Kidney (tissue), 14 donors: ENCODE measurements around the gene R3HCC1L. TPM values are rescaled to one million over a fixed set of nuclear protein-coding genes. Genes with fewer than 3 reads are reported as not detected.

Experiments used
- DNase-seq, 5 donors: peaks; one replicate each; pipeline ENCODE4 v3.0.0-alpha.2; 2013 to 2020
- FAIRE-seq: peaks from 2 replicates; lab custom pipeline; 2012; peaks lifted over from hg19 to GRCh38; lab: Jason Lieb, UNC
- H3K27ac ChIP-seq, 2 donors: one replicate each; pipeline ENCODE4 v1.7.0; 2013; ENCODE audit warnings: low read depth in 2 of 2, low read length in 2 of 2, inconsistent platforms in 1 of 2
- H3K27me3 ChIP-seq: one replicate; pipeline ENCODE4 v1.7.1; 2013; ENCODE audit warnings: low read length, inconsistent platforms; ENCODE audit not compliant: control insufficient read depth, insufficient read depth
- H3K36me3 ChIP-seq, 3 donors: one replicate each; pipeline versions ENCODE4 v1.7.0 to v1.7.1; 2013; ENCODE audit warnings: low read length in 3 of 3, control low read depth in 1 of 3, inconsistent platforms in 1 of 3; ENCODE audit not compliant: insufficient read depth in 3 of 3, control insufficient read depth in 2 of 3
- H3K4me1 ChIP-seq, 3 donors: one replicate each; pipeline versions ENCODE4 v1.7.0 to v1.7.1; 2013; ENCODE audit warnings: low read length in 3 of 3, inconsistent platforms in 1 of 3, low read depth in 1 of 3; ENCODE audit not compliant: control insufficient read depth in 2 of 3, insufficient read depth in 2 of 3
- H3K4me3 ChIP-seq, 3 donors: one replicate each; pipeline versions ENCODE4 v1.7.0 to v1.8.1; 2013; ENCODE audit warnings: low read length in 3 of 3, control low read depth in 1 of 3, inconsistent platforms in 1 of 3
- H3K9ac ChIP-seq, 3 donors: one replicate each; pipeline versions ENCODE4 v1.7.0 to v1.7.1; 2013; ENCODE audit warnings: low read length in 3 of 3, control low read depth in 1 of 3, inconsistent platforms in 1 of 3
- H3K9me3 ChIP-seq, 3 donors: one replicate each; pipeline versions ENCODE4 v1.7.0 to v1.7.1; 2013; ENCODE audit warnings: low read length in 3 of 3, control low read depth in 1 of 3, inconsistent platforms in 1 of 3; ENCODE audit not compliant: control insufficient read depth in 2 of 3, insufficient read depth in 1 of 3
- CTCF ChIP-seq: IDR thresholded peaks from 3 replicates; pipeline ENCODE4 v1.5.1; 2012; ENCODE audit warnings: mild to moderate bottlenecking, moderate library complexity, borderline replicate concordance; ENCODE audit not compliant: insufficient read depth; ENCODE audit errors: extremely low read depth
- intact Hi-C: fragments of 100-400 bp; cut with DNase I; formaldehyde crosslinking; loops from one replicate; pipeline ENCODE4 v1.11.1; 2022
- polyA plus RNA-seq: library from polyadenylated mRNA; stranded (reverse); fragments of 350-450 nt; fragmentation: Illumina TruSeq; extraction: RNeasy Lipid Tissue Mini Kit (QIAGEN cat#74804); gene quantifications from one replicate; pipeline ENCODE4 v1.2.3, GENCODE V29; 2014; ENCODE audit warnings: low read depth, low replicate concordance; ENCODE audit not compliant: insufficient read depth
- total RNA-seq: library from RNA; stranded (reverse); fragmentation: NEBNext Ultra II Directional; extraction: Animal tissue kit (Norgen Biotek cat#: 25700); gene quantifications from one replicate; pipeline ENCODE4 v1.2.1, GENCODE V29; 2021
- donor health status: control.
- donor health status: control.
- donor health status: control.
- donor health status: control.
- donor health status: control.
- donor health status: DM: yes; HTN: yes; CAD: no.
- donor health status: Normal renal cell carcinoma (clear cell type).

R3HCC1L gene
- total and polyA plus RNA-seq, 2 donors from 2014 or later = 9.7 to 17.0 TPM

GRCh38 chr10:98274562-98274961, 140.1 kb downstream of the R3HCC1L start:
- Histone ChIP-seq H3K36me3 (no peaks in the 10 kb centered on the region), H3K9me3 (no peaks in the 10 kb centered on the region), H3K9ac (no peak overlapping the region), H3K27me3 (no peaks in the 10 kb centered on the region), H3K27ac (no peak overlapping the region), H3K4me3 (no peak overlapping the region), H3K4me1 (peaks cover 0 to 6% (median under 1%) of the 10 kb centered on the region in 3 donors)
- TF ChIP-seq CTCF = no peak
- FAIRE-seq (no peak), DNase-seq (peak in 1 of 5 donors; percentile 15)
- intact Hi-C loops = no loop called here

- DNase-seq (no peak), FAIRE-seq (no peak)
- intact Hi-C loops = no loop called here
Measured at GRCh38 chr10:98276311-98276710, 141.9 kb downstream of the R3HCC1L start.

GRCh38 chr10:98285416-98285815, 151.0 kb downstream of the R3HCC1L start:
- TF ChIP-seq CTCF = no peak
- no peak overlapping the region for H3K27ac ChIP-seq
- no peak for FAIRE-seq

More at GRCh38 chr10:98276311-98276710, 141.9 kb downstream of the R3HCC1L start:
- no peak overlapping the region for H3K4me3 ChIP-seq
- peaks cover 0 to 6% (median 0%) of the 10 kb centered on the region in 3 donors for H3K9me3 ChIP-seq
- no peak for TF ChIP-seq CTCF
- H3K36me3 ChIP-seq = no peaks in the 10 kb centered on the region
- no peak overlapping the region for H3K9ac ChIP-seq
- no peaks in the 10 kb centered on the region for H3K4me1 ChIP-seq
- no peak overlapping the region for H3K27ac ChIP-seq
- H3K27me3 ChIP-seq = no peaks in the 10 kb centered on the region

GRCh38 chr10:98286419-98286818, 152.0 kb downstream of the R3HCC1L start:
- Histone ChIP-seq H3K36me3 (no peaks in the 10 kb centered on the region), H3K9me3 (peaks cover 0 to under 1% (median 0%) of the 10 kb centered on the region in 3 donors), H3K4me3 (no peak overlapping the region), H3K4me1 (no peaks in the 10 kb centered on the region), H3K27ac (no peak overlapping the region), H3K9ac (no peak overlapping the region), H3K27me3 (no peaks in the 10 kb centered on the region)
- intact Hi-C loops = no loop called here
- FAIRE-seq (no peak), DNase-seq (peak in 2 of 5 donors; percentile 50 to 53)
- TF ChIP-seq CTCF = no peak

More at GRCh38 chr10:98285416-98285815, 151.0 kb downstream of the R3HCC1L start:
- H3K4me1 ChIP-seq = no peaks in the 10 kb centered on the region
- no peak overlapping the region for H3K9ac ChIP-seq
- intact Hi-C loops = no loop called here
- no peak for DNase-seq
- no peaks in the 10 kb centered on the region for H3K36me3 ChIP-seq
- H3K27me3 ChIP-seq = no peaks in the 10 kb centered on the region
- H3K4me3 ChIP-seq = no peak overlapping the region
- peaks cover 0 to 8% (median 0%) of the 10 kb centered on the region in 3 donors for H3K9me3 ChIP-seq
